NCI-H187 (cell line): ENCODE measurements around the gene SNX25.
"Not testable (repeated sequence)": the region's sequence is repeated elsewhere in the genome, so short reads cannot be mapped to it uniquely, and the experiment has no call there.

Experiments used
- DNase-seq, 2 experiments: peaks; one replicate each; lab custom pipeline; 2025; lab: John Stamatoyannopoulos, UW

The SNX25 gene

GRCh38 chr4:185205073-185205472, 4.3 kb upstream of the SNX25 start:
- DNase-seq = not testable (repeated sequence)

DNA sequence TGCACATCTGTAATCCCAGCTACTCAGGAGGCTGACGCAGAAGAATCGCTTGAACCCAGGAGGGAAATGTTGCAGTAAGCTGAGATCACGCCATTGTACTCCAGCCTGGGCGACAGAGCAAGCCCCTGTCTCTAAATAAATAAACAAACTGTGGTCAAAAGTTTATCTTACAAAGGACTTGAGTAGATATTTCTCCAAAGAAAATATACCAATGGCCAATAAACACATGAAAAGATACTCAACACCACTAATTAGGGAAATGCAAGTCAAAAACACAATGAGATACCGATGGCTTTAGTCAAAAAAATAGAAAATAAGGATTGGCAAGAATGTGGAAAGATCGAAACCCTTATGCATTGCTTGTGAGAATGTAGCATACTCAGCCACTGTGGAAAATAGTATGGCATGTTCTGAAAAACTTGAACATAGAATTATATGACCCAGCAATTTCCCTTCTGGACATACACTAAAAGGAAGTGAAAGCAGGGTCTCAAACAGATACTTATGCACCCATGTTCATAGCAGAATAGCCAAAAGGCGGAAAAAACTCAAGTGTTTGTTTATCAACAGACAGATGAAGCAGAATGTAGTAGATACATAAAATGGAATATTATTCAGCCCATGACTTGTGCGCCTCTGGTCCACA, 3.6 kb upstream of the SNX25 start:
- no peak for DNase-seq

- DNase-seq = no peak
These were observed 1.9 kb upstream of the SNX25 start for GRCh38 chr4:185207466-185207865.

- DNase-seq = not testable (repeated sequence)
These were observed 379 bp downstream of the SNX25 start for GRCh38 chr4:185209852-185210101.

- DNase-seq = no peak
These were observed 944 bp downstream of the SNX25 start for GRCh38 chr4:185210102-185210981.

GRCh38 chr4:185211035-185211434, 1.6 kb downstream of the SNX25 start:
- DNase-seq = no peak

- no peak for DNase-seq
These were observed 2.2 kb downstream of the SNX25 start for GRCh38 chr4:185211641-185212040.

DNA sequence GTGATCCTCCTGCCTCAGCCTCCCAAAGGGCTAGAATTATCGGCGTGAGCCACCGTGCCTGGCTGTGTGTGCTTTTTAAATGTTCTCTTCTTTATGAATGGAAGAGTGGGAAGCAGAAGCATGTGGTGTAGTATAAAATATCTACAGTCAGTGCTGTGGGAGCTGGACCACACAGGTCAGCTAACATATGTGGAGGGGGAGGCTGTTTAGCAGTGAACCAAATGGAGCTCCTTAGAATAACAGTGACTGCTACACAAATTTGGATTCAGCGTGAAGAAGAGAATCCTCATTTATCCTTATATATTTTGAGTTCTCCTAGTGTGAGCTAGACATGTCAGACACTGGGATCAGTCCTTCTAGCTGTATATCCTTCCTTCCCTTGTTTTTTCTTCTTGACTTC, 3.2 kb downstream of the SNX25 start:
- no peak for DNase-seq

GRCh38 chr4:185213877-185214276, 4.5 kb downstream of the SNX25 start:
- no peak for DNase-seq

GRCh38 chr4:185215261-185215660, 5.9 kb downstream of the SNX25 start:
- DNase-seq = no peak

- DNase-seq = no peak
These were observed 8.1 kb downstream of the SNX25 start for GRCh38 chr4:185217408-185217975.

DNA sequence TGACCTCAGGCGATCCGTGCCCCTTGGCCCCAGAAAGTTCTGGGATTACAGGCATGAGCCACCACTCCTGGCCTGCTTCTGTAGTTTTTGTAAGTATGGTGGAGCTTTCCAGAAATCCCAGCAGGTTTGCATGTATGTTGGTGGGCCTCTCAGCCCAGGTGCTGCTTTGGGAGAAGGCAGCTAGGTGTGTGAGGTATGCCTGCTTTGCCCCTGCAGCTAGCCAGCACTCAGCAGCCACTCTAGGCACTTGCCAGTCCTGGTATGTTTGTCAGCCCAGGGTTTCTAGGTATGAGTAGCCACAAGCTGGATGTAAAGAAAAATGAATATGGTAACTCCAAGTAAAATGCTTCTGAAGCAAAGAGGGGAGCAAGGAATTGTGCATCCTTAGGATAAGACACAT, 8.9 kb downstream of the SNX25 start:
- DNase-seq = no peak

DNA sequence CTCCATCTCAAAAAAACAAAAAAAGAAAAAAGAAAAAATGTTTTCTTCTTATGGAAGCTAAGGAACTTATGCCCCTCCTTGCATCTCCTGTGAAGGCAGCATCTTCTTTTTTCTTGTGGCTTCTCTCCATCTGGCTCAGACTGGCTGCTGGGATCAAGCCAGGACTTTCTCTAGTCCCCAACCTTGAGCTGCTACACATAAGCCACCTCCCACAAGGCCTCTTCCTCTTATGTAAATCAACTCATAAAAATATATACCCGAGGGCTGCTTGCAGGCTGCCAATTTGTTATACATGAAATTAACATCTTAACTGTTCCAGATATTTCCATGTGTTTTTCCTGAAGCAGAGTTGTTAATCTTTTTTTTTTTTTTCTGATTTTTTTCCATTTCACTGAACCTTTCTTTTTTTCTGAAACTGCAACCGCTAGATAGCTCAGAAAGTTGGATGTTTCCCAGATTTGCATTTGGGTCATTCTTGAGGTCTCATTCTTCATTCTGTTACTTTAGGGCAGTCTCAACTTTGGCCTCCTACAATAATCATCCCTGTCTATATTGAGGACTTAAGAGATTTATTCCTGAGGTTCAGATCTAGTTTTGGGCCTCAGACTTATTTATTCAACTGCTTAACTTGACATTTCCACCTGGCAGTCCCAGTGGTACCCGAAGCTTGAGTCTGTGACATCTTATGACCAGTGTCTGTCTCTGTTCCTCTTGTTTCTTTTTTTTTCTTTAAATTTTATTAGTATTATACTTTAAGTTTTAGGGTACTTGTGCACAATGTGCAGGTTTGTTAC, 10.3 kb downstream of the SNX25 start:
- no peak for DNase-seq

GRCh38 chr4:185221491-185221890, 12.1 kb downstream of the SNX25 start:
- DNase-seq = no peak

GRCh38 chr4:185221912-185222311, 12.5 kb downstream of the SNX25 start:
- DNase-seq = no peak

- DNase-seq = no peak
These were observed 13.2 kb downstream of the SNX25 start for GRCh38 chr4:185222598-185222997.

DNA sequence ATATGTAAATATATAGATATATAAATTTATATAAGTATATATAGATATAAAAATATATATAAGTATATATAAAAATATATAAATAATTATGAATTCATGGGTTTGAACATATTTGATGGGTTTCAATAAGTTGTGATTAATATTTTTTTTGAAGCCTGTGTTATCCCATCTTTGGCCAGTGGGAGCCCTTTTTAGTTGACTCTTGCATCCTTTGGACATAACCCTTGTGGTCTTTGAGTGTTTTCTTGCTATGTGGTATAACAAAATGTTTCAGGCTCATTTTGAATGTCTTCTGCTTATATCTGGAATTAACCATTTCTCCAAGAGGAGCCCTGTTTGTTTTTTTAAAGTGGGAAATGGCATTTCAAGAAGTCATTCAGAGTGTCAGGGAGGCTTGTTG, 15.2 kb downstream of the SNX25 start:
- DNase-seq = no peak

DNA sequence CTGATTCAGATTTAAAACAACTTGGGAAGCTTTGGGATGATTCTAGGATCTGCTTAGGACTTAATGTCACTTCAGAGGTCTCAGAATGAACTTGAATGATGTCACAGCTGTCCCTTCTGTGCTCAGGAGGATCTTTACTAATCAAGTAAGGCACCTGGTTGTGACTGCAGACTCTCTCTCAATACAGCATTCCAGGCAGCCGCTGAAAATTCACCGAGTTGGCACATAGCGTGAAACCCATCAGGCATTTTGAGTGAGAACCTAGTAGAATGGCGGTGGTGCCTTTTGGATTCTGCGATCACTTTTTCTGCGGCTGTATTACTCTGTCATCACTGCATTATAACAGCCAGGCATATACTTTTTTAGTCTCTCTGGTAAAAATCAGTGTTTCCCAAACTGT, 16.5 kb downstream of the SNX25 start:
- no peak for DNase-seq

DNA sequence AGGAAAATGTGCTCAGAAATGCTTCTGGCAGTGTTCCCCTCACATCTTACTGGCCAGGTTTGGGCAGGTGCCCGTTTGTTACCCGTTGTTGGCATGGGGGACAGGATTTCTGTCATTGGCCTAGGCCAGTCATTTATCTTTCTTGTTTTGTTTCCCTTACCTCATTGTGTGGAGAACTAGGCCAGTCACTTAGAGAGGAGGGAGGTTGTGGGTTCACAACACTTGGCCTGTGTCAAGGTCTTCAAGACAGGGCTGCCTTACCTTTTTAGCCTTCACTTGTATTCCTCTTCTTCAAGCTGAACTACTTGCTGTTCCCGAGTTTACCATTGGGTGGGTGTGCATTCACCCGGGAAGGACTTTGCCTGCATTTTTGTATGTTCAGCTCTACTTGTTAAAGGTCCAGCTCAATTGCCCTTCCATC, 17.7 kb downstream of the SNX25 start:
- DNase-seq = no peak

- DNase-seq = no peak
These were observed 18.4 kb downstream of the SNX25 start for GRCh38 chr4:185227713-185228278.

DNA sequence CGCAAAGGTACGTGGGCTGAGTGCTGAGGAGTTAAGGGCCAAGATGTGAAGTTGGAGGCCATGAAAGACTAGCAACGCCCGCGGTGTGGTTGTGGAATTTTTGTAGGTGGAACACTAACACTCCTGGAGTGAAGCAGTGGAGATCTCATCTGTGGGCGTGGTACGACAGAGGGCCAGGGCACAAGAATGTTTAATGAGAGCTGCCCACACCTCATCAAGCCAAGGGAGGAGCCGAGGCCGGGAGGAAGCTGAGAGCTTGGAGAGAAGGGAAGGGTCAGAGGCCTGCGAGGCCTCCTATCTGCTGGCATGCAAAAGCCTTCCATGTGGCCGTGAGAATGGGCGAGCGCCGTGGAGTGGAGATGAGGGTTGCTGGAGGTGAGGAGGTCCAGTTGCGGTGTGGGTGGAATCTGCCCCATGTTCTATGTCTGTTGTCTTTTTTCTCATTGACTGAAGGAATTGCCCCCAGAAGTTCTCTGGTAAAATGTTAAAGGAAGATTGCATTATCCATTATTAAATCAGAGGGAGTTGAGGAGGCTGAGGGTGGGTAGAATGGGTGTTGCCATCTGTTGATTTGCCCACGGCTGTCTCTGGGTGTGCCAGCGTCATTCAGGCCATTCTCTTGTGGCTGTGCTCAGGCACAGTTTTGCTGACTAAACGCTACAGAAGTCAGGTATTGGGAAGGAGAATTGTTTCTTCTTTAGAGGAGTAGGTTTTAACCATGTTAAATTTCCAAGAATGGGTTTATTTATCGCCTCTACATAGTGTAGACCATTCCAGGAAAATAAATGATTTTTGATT, 19.8 kb downstream of the SNX25 start:
- DNase-seq = no peak
